Hepatic stellate cell (primary cell): ENCODE results near the gene S100A2.
A peak's percentile ranks its signal among the peaks of the same experiment; 100 is the strongest.
"Not testable (repeated sequence)": the region's sequence is repeated elsewhere in the genome, so short reads cannot be mapped to it uniquely, and the experiment has no call there.

Experiments used
- DNase-seq: peaks from one replicate; pipeline ENCODE4 v3.0.0; 2011; ENCODE audit warnings: low spot score

The S100A2 gene

DNA sequence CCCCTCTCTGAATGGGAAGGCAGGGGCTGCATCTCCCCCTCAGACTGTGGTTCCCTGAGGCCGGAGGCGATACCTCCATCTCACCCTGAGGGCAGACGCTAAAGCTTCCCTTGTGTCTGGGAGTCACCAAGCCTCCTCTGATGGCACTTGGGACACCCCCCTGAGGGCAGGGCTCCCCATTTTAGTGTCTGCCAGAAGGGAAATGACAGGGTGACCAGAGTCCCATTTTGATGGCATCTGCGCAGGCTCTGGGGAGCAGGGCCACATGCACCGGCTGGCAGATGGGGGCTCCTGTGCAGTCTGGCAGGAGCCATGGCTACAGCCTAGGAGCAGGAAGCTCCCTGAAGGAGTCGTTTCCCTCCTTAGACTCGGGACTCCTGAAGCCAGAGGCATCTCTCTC lies 1.7 kb downstream of the S100A2 start:
- no peak for DNase-seq

DNA sequence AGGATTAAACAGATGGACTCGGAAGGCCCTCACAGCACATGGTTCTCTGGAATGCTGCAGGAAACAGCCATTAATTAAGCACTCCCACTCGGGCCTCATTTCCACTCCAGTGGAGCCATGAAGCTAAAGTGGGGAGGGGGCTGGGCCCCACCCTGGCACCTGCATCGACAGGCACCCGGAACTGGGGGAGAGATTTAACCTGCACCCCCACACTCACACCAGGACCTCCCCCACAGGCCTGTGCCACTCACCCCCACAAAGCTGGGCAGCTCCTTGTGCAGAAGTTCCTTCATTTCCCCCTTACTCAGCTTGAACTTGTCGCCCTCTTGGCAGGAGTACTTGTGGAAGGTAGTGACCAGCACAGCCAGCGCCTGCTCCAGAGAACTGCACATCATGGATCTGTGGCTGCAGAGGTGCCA lies 2.2 kb downstream of the S100A2 start:
- no peak for DNase-seq

DNA sequence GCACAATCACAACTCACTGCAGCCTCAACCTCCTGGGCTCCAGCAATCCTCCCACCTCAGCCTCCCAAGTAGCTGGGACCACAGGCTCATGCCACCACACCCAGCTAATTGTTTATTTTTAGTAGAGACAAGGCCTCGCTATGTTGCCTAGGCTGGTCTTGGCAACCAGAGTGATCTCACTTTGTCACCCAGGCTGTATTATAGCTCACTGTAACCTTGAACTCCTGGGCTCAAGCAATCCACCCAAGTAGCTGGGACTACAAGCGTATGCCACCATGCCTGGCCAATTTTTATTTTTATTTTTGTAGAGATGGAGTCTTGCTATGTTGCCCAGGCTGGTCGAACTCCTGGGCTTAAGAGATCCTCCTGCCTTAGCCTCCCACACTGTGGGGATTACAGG lies 3.6 kb downstream of the S100A2 start:
- DNase-seq = not testable (repeated sequence)

DNA sequence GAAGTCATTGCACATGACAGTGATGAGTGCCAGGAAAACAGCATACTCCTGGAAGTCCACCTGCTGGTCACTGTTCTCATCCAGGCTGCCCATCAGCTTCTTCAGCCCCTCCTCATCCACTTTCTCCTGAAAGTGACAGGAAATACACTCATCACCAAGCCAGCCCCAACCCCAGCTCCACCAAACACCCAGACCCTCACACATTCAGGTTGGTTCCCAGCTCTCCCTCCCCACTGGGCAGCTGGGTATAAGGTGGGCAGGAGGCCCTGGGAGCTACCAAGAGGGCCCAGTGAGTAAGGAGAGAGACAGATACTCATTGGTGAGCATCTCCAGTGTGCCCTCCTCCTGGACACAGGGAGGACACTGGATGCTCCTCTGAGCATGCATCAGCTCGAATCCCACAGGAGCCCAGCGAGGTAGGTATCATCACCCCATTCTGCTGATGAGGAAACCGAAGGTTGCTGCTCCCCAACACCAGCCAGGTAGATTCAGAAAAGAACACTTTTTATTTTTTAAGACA lies 4.1 kb downstream of the S100A2 start:
- no peak for DNase-seq

DNA sequence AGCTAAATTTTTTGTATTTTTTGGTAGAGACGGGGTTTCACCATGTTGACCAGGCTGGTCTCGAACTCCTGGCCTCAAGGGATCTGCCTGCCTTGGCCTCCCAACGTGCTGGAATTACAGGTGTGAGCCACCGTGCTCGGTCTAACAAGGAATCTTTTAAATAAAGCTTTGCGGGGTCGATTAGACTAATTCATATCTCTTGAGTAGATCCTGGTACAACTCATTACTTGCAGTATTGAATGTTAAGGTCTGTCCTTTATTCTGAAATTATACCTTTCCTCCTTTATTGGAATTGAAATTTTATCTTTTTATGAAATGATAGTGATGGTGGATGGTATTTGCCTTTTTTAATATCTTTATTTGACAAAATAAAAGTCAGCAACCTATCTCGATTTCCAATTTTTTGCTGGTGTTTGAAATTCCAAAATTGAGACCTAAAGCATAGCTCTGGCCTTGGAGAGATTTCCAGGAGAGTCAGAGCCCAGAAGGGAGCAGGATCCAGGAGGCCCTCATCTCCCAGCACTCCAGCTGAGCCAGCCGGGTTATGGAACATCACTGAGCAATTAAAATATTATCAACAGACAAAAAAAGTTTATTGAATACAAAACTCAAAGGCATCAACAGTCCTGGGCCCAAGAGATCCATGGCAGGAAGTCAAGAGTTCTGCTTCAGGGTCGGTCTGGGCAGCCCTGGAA lies 4.7 kb downstream of the S100A2 start:
- no peak for DNase-seq

DNA sequence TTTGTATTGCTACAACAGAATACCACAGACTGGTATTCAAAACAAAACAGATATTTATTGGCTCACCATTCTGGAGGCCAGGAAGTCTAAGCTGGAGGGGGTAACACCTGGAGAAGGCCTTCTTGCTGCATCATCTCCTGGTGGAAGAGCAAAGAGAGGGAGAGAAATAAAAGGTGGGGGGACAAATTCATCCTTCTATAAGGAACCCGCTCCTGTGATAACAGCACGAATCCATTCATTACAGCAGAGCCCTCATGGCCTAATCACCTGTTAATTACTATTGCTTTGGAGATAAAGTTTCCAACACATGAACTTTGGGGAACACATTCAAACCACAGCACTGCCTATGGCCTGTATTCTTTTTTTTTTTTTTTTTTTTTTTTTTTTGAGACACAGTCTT lies 5.4 kb downstream of the S100A2 start:
- DNase-seq = no peak

DNA sequence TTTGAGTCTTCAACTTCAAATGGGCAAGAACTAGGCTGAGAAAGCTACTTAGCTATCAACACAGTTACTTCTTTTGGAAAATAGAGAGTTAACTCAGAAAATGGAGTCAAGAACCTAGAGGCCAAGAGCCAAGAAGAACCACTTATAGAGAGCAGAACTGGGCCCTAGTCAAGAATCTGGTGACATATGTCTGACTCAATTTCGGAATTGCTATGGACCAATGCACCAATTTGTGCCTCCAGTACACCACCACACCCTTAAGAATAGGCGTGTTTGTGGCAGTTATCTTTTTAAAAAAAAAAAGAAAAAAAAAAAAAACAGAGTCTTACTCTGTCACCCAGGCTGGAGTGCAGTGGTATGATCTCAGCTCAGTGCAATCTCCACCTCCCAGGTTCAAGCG lies 7.8 kb downstream of the S100A2 start:
- no peak for DNase-seq

DNA sequence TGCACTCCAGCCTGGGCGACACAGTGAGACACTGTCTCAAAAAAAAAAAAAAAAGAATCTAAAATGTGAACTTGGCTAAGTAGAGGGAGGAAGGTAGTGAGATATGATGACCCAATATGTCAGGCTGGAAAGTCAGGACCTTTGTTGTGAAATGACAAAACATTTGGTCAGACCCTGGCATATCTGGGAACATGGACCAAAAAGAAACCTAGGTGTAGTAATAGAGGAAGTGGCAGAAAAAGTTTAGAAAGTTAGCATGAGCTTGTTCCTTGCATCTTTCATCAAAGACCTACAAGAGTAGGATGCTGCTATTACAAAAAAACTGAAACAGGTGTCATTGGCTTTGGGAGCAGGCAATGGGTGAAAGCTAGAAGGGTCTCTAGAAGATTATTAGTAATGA lies 9.3 kb downstream of the S100A2 start:
- no peak for DNase-seq

DNA sequence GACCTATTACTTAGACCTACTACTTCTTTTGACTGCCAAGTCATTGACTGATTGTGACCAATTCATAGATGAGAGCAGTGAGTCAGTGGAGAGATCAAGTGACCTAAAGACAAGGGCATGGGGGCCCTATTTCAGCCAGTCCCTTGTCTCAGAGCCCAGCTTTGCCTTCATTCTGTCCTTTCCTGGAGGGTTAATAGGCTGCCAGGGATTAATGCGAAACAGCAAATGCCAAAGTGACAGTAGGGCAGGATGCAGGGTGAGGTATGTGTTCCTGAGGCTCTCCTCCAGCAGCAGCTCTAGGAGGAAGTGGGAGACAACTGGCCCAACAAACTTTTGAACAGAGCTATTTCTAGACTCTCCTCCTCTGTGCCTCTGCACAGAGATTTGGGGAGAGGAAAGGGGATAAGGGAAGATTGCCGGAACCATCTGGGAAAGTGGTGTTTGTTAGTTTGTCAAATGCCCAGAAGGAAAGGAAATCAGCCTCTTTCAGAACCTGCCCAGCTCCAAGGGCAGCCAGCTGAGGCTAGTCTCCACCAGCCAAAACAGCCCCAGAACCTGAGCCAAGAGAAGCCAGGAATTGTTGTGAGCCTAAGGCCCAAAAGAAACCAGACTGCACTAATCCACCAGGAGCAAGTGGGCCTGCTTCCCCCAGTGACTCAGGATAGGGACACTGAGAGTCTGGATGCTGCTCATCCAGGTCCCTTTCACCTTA lies 11.7 kb downstream of the S100A2 start:
- DNase-seq = no peak

DNA sequence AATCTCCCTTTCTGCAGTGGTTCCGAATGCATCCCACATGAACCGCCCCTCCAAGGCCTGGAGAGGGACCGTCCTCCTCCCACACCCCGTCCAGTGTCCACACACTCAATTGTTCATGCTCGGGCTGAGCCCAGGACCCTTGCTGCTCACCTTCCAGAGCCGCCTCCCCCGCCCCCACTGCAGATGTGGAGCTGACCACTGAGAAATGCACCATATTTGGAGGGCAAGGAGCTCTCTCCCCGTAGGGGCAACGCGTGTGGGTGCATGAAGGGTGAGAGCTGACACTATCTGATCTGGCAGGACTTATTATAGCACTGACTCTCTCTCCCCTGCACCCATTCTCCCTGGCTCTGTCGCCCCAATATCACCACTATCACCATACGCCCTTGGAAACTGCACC lies 12.5 kb downstream of the S100A2 start:
- DNase-seq = no peak

DNA sequence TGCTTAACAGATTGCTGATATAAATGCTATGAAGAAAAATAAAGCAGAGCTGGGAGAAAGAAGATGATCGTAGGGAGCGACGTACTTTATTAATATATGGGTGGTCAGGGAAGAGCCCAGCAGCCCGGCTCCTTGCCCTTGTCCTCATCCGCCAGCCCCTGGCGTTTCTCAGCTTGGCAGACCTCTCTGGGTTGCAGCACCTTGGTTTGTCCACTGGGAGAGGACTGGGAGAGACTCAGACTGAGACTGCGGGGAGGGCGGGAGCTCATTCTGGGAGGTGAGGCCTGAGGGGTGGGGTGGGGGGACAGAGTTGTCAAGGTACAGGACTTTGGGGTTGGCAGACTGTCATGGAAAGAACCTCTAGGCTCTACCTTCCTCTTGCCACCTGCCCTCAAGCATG lies 13.3 kb downstream of the S100A2 start:
- no peak for DNase-seq

DNA sequence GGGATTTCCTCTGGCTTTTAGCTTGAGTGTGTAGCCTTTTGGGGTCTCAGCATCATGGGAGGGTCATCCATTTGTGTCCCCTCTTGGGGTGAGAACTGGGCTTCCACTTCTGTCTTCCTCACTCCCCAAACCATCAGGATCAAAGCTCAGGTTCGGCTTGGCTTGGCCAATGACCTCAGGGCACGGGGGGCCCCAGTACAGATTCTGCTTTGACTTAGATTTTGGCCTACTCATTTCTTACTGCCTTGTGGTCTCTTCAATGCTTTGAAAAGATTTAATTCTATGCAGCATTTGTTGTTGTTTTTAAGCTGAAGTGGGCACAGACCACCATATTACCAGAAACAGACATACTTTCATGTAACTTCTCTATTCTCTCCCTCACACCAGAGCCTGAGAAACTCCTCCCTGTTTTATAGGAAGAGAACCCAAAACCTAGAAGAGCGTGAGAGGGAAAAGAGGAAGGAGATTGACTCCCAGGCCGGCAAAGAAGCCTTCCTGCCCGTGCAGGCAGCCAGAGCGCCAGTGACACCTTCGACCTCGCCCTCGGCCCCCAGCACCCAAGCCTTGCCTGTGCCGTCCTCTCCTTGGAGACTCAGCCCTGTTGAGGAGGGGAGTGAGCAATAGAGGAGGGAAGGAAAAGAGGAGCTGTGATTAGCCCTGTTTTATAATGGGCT lies 14.7 kb downstream of the S100A2 start:
- no peak for DNase-seq

DNA sequence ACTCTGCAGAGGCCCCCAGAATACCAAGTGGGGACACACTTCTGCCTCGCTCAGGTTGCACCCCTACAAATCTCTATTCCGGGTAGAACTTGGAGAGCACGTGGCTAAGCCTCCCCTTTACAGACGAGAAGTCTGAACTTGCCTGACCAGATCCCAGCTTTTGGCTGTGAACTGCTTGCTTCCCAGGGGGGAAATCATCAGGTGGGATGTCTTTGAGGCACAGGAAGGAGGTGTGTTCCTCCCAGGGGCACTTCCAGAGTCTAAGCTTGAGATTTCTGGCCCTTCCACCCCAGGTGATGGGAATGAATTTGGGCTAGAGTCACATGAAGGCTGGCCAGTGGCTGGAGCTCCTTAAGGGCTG lies 15.3 kb downstream of the S100A2 start:
- DNase-seq = no peak

DNA sequence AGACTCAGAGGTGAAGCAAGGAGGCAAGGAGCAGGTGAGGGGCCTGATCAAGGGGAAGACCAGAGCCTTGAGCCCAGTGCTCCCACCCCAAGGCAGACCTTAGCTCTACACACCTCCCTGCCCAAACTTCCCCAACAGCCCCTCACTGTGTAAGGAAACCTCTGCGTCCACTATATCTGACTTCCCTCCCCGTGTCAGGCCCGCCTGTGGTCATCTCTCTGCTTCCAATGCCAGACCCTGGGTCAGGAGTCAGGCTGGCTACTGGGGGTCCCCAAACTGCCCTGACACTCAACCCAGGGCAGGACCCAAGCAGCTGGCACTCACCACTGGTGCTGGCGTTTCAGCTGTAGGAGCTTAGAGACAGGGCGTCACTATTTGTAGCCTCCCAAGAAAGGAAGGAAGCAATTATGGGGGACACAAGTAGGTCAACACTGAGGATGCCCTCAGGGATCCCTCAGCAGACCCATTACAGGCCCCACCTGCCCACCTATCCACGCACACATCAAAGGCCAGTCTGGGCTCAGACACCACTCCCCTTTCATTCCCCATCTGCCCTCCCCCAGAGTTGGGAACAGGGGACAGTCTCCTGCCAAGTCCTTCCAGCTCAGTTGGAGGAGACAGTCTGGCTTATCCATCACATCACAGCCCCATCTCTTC lies 15.8 kb downstream of the S100A2 start:
- DNase-seq = no peak

DNA sequence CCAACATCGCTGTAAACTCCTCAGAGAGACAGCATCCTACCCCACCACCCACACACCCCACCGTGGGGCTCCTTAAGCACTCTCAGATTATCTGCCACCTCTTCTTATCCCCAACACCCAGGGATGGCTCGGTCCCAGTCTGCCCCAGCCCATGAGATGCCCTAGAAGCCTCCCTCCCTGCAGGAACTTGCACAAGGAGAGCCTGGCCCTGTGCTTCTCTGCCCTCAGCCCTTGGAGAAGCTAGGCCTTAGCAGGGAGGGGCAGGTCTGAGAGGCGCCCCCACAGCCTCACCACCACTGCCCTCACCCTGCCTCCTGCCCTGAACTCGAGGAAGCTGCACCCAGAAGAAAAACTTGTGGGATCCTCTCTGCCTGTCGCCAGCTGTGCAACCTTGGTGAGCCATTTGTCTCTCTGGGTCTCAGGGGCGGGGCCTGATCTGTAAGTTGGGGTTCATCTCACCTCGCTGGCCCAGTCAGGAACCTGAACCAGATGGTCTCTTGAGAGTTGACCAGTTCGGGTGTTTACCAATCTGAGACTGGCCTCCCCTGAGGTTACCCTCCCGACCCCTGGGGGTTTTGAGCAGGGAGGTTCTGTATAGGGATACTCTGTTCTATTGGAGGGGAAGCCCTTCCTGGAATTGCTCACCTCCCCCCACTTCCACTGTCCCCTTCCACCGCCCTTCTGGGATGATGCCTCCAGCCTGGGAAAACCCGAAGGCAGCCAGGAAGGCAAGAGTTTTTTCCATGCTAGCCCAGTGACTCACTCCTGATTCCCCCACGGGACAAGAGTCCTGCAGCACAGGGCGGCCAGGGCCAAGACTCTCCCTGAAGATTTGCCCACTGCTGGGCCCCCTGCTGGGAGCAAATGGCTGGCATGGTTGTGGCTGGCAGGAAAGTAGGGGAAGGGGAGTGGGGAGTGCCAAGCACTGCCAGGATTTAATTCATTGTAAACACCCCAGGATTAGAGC lies 16.6 kb downstream of the S100A2 start, which contains the start of gene S100A3:
Gene S100A3, minus strand, starts transcription at position 537 of the 967 bp plus-strand sequence. CDS start 773 bp downstream, outside the sequence.
- DNase-seq = peak; percentile 96

DNA sequence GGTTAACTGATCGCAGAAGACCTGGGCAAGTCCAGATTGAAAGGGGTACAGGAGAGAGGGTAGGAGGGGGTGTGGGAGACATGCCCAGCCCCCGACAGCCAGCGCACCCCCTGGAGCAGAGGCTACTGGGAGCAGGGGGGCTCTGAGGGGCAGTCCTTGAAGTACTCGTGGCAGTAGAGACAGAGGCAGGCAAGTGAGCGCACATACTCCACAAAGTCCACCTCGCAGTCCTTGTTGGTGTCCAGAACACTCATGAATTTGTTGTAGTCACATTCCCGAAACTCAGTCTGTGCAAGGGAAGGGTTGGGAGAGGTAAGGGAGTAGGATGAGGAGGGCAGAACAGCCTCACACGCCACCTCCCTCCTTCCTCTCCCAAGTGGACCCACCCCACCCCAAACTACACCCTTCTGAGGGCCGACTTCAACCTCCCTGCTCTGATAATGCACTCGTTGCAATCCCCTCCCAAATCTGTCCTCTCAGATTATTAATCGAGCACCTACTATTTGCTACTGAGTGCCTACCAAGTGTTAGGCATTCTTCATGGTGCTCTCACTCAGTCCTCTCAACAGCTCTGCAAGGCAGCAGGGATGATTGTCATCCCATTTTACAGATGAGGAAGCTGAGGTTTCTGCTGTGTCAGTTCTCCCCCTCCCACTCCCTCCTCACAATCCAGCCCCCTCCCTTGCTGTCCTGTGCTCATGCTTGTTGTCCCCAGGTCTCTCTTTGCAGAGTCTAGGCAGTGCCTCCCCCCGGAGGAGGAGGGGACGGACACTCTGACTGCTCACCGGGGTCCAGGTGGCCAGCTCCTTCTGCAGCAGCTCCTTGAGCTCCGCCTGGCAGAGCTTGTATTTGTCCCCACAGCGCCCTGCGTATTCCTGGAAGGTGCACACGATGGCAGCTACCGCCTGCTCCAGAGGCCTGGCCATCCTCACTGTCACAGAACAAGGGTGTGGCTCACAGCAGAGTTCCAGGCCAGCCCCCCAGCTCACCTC lies 17.8 kb downstream of the S100A2 start:
- no peak for DNase-seq

DNA sequence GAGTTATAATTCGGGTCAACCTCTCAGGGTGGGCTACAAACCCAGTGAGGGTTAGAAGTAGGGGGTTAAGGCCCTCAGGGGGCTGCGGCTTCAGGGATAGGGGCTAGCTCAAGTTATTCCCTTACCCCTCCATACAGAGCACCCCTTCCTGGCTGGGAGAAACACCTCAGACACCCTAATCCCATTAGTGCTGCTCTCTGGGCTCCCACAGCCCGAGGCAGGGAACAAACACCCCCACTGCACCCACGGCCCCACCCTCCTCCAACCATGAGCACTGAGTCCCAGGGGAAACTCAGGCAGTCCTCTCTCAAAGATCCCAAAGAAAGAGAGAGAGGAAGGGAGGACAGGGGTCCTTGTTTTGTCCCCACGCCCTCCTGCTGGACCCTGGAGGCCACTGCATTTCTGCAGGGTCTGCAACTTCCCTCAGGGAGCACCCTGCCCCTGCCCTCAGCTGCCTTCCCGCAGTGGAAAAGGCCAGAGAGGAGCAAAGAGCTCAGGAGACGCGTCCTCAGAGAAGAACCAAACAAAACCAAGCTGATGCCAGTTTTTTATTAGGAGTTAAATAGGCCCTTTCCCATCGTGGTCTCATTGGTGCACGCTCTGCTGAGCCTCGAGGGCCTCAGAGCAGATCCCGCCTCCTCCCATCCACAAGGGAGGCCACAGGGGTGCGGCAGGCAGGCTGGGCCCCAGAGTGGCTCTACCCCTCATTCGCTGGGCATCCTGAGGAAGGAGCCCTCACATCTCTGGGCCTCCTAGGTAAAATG lies 18.7 kb downstream of the S100A2 start:
- no peak for DNase-seq

DNA sequence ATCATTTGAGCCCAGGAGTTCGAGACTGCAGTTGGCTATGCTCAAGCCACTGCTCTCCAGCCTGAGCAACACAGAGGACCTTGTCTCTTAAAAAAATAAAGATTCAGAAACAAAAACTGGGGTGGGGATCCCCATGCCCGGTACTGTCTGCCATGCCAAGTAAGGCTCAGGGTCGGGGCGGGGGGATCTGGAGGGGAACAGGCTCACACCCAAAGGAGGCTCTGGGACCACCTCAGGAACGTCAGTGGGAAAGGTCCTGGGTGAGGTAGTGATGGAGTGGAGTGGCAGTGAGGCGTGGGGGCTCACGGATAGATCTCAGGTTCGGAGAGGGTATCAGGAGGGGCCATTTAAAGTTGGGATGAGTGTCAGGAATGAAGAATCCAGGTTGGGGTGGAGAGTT lies 19.3 kb downstream of the S100A2 start:
- DNase-seq = no peak
